Measurements from ENCODE around the gene MTF1.

MTF1 gene

GRCh38 chr1:37764888-37765441 is 94.4 kb downstream of the MTF1 start, which contains the start of gene EPHA10:
Gene EPHA10, minus strand, starts transcription at chr1:37765120. Its CDS starts 54 bp downstream, at chr1:37765066.
- no peak for DNase-seq (ENCODE audit: low read depth)
- TF ChIP-seq, protein P1, sequence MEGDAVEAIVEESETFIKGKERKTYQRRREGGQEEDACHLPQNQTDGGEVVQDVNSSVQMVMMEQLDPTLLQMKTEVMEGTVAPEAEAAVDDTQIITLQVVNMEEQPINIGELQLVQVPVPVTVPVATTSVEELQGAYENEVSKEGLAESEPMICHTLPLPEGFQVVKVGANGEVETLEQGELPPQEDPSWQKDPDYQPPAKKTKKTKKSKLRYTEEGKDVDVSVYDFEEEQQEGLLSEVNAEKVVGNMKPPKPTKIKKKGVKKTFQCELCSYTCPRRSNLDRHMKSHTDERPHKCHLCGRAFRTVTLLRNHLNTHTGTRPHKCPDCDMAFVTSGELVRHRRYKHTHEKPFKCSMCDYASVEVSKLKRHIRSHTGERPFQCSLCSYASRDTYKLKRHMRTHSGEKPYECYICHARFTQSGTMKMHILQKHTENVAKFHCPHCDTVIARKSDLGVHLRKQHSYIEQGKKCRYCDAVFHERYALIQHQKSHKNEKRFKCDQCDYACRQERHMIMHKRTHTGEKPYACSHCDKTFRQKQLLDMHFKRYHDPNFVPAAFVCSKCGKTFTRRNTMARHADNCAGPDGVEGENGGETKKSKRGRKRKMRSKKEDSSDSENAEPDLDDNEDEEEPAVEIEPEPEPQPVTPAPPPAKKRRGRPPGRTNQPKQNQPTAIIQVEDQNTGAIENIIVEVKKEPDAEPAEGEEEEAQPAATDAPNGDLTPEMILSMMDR (conservative IDR thresholded peaks at IDR 0.05; ENCODE audit: low read depth, low read length): no peak
- no peak within 1 kb of the TSS for H3K4me3 ChIP-seq (ENCODE audit: low read length)

DNA sequence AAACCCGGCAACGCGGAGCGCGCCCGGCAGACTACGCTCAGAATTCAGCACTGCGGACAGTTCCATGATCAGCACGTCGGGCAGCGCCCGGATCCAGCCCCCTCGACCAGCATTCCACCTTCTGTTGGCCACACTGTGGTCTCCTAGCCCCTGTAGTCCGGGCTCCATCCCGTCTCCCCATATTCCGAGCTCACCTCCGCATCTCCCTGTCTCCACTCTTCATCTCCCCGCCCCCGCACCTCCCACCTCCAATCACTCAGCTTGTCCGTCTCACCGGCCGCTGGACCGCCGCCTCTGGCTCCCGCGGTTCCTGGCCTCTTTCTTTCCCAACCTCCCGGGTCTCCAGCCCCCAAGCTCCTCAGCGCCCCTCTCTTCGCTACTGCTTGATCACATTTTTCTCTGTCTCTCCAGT is 95.0 kb downstream of the MTF1 start:
- DNase-seq (ENCODE audit: low read depth): no peak
- H3K4me3 ChIP-seq (ENCODE audit: low read length): no peak overlapping the region
- TF ChIP-seq, protein P1 (conservative IDR thresholded peaks at IDR 0.05; ENCODE audit: low read depth, low read length): no peak

DNA sequence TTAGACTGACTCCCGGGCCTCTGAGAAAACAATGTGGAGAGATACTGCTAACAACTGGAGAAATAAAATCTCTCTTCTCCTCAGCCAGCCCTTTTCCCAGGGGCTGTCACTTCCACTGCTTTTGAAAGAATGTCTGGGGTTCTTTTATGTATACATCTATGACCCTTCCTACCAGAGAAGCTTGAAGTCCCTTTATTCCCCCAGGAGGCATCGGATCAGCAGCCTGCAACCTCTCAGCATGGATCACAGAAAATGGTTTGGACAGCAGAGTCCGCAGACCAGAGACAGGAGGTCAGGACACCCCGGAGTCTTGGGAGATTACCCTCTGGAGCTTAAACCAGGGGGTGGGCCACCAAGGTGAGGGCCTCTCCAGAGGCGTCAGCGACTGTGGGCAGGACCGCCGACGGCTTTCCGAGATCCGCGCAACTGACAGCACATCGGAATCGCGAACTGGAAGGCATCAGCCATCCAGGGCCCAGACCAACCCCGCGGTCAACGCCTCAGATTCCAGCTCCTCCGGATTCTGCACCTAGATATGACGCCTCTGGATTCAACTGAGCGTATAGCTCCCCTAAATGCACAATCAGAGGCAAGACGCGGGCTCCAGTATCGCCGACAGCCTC is 95.5 kb downstream of the MTF1 start:
- no peak for DNase-seq (ENCODE audit: low read depth)
- H3K4me3 ChIP-seq (ENCODE audit: low read length): no peak overlapping the region
- TF ChIP-seq, protein P1 (conservative IDR thresholded peaks at IDR 0.05; ENCODE audit: low read depth, low read length): no peak

DNA sequence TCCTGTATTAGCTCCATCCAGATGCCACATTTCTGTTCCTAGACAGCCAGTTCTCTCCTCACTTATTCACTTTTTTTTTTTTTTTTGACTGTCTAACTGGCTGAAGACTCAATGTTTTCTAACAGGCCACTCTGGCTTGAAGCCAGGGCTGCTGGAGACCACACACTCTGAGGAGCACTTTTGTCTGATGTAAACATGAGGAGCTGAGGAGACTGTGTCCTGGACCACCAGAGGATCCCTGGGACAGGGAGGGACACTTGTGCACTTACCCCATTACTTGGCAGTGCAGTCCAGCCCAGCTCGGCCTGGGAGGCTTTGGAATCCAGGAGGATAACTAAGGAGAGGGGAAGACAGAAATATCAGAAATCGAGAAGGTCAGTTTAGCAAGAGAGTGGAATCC is 96.9 kb downstream of the MTF1 start:
- TF ChIP-seq, protein P1 (conservative IDR thresholded peaks at IDR 0.05; ENCODE audit: low read depth, low read length): no peak
- DNase-seq (ENCODE audit: low read depth): no peak
- no peak overlapping the region for H3K4me3 ChIP-seq (ENCODE audit: low read length)

DNA sequence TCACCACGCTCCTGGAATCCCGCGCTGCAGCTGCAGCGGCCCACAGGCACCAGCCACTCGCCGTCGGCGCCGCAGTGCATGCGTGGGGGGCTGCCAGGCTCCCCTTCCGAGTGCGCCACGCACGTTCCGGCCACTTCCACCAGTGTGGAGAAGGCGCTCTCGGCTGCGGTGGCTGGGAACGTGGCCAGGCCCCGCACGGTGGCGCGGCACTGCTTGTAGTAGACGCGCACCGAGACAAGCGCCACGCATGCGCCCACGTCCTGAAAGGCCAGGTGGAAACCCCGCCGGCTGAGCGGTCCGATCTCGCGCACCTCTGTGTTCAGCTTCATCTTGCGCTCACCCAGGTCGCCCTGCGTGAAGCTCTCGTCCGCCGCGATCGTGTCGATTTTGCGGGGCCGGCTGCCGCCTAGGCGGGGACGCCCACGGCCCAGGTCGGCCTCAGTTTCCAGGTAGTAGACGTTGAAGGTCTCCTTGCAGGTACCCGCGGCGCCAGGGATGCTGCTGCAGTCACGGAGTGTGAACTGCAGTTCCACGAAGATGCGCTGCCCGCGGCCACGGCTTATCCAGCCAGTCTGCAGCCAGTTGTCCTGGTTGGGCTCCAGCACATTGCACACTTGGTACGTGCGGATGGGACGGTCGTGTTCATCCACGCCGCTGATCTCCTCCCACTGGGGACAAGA is 97.8 kb downstream of the MTF1 start:
- DNase-seq (ENCODE audit: low read depth): no peak
- H3K4me3 ChIP-seq (ENCODE audit: low read length): no peak overlapping the region
- TF ChIP-seq, protein P1 (conservative IDR thresholded peaks at IDR 0.05; ENCODE audit: low read depth, low read length): no peak
